Hepatocyte (in vitro differentiated cells): ENCODE measurements around the gene TMEM236. TPM values are rescaled to one million over a fixed set of nuclear protein-coding genes. Genes with fewer than 3 reads are reported as not detected.

Experiments used
- DNase-seq: peaks from one replicate; pipeline ENCODE4 v3.0.0-alpha.2; 2016; ENCODE audit warnings: low spot score
- H2AFZ ChIP-seq: fragments of 200-600 bp; sonication (generic); 2 replicates; pipeline ENCODE4 v1.6.0; 2016; ENCODE audit warnings: antibody characterized with exemption, mild to moderate bottlenecking
- H3K27ac ChIP-seq: fragments of 200-600 bp; sonication (generic); 2 replicates; pipeline ENCODE4 v1.5.1; 2016; ENCODE audit warnings: mild to moderate bottlenecking
- H3K27me3 ChIP-seq: fragments of 200-600 bp; sonication (generic); 2 replicates; pipeline ENCODE4 v1.6.1; 2016
- H3K36me3 ChIP-seq: fragments of 200-600 bp; sonication (generic); replicated peaks from 2 replicates; pipeline ENCODE4 v1.5.1; 2016; ENCODE audit warnings: low read depth; ENCODE audit not compliant: insufficient read depth
- H3K4me1 ChIP-seq: fragments of 200-600 bp; sonication (generic); 2 replicates; pipeline ENCODE4 v1.5.1; 2016; ENCODE audit warnings: mild to moderate bottlenecking, moderate library complexity; ENCODE audit not compliant: insufficient read depth
- H3K4me2 ChIP-seq: fragments of 200-600 bp; sonication (generic); 2 replicates; pipeline ENCODE4 v1.6.0; 2016
- H3K4me3 ChIP-seq: fragments of 200-600 bp; sonication (generic); 2 replicates; pipeline ENCODE4 v1.5.1; 2016; ENCODE audit warnings: mild to moderate bottlenecking
- H3K79me2 ChIP-seq: fragments of 200-600 bp; sonication (generic); 2 replicates; pipeline ENCODE4 v1.6.0; 2017; ENCODE audit warnings: mild to moderate bottlenecking
- H3K9me2 ChIP-seq: fragments of 200-600 bp; sonication (generic); replicated peaks from 2 replicates; pipeline ENCODE4 v1.6.0; 2017; ENCODE audit warnings: mild to moderate bottlenecking; ENCODE audit not compliant: insufficient read depth
- H3K9me3 ChIP-seq: fragments of 200-600 bp; sonication (generic); 2 replicates; pipeline ENCODE4 v1.5.1; 2016; ENCODE audit warnings: low read depth, mild to moderate bottlenecking
- H4K20me1 ChIP-seq: fragments of 200-600 bp; sonication (generic); 2 replicates; pipeline ENCODE4 v1.6.0; 2016; ENCODE audit warnings: mild to moderate bottlenecking; ENCODE audit not compliant: insufficient read depth, poor library complexity, severe bottlenecking
- CTCF ChIP-seq: fragments of 200-600 bp; sonication (generic); IDR thresholded peaks from 2 replicates; pipeline ENCODE4 v1.5.1; 2016; ENCODE audit warnings: antibody characterized with exemption, mild to moderate bottlenecking; ENCODE audit not compliant: poor library complexity
- EZH2 ChIP-seq: fragments of 200-600 bp; sonication (generic); IDR thresholded peaks from 2 replicates; pipeline ENCODE4 v1.6.1; 2016; ENCODE audit warnings: antibody characterized with exemption, mild to moderate bottlenecking, borderline replicate concordance
- EZH2phosphoT487 ChIP-seq: fragments of 200-600 bp; sonication (generic); IDR thresholded peaks from one replicate; pipeline ENCODE4 v1.6.1; 2018; ENCODE audit warnings: antibody characterized with exemption, mild to moderate bottlenecking, low read depth, moderate library complexity; ENCODE audit not compliant: unreplicated experiment, severe bottlenecking
- WGBS: methylation state at CpG from one replicate; pipeline ENCODE4 v1.1.6; 2016; ENCODE audit warnings: low lambda C conversion rate; ENCODE audit errors: missing lambda C conversion rate; 5-methylcytosine and 5-hydroxymethylcytosine counted together
- polyA plus RNA-seq: library from polyadenylated mRNA; unstranded; fragments of >200 nt; fragmentation: Nextera tagmentation; extraction: Ambion mirVana; gene quantifications from 2 replicates; pipeline ENCODE4 v1.2.1, GENCODE V29; 2016
- total RNA-seq: library from RNA; depleted of rRNA; stranded (reverse); fragments of >200 nt; gene quantifications from 2 replicates; pipeline ENCODE4 v1.2.3, GENCODE V29; 2014

The TMEM236 gene
- total and polyA plus RNA-seq, 2 experiments from 2014 or later: 0.08 to 0.80 TPM

GRCh38 chr10:17742918-17743317 is 9.1 kb upstream of the TMEM236 start:
- Histone ChIP-seq H3K4me3 (no peak overlapping the region), H4K20me1 (no peaks in the 10 kb centered on the region), H3K36me3 (no peaks in the 10 kb centered on the region), H3K27ac (no peak overlapping the region), H3K79me2 (no peaks in the 10 kb centered on the region), H3K9me3 (no peaks in the 10 kb centered on the region), H3K27me3 (no peaks in the 10 kb centered on the region), H3K4me1 (no peaks in the 10 kb centered on the region), H3K9me2 (no peaks in the 10 kb centered on the region), H2AFZ (peak overlapping the region; percentile 40), H3K4me2 (peak overlapping the region; percentile 64)
- TF ChIP-seq EZH2: no peak
- peak; percentile 78 for TF ChIP-seq CTCF
- peak; percentile 47 for DNase-seq
- WGBS: 27% methylated on average over 14 of the region's 14 CpGs

GRCh38 chr10:17743437-17743836 is 8.6 kb upstream of the TMEM236 start:
- no peak for TF ChIP-seq CTCF
- TF ChIP-seq EZH2phosphoT487: no peak
- no peak for TF ChIP-seq EZH2

GRCh38 chr10:17744341-17744861 is 7.6 kb upstream of the TMEM236 start:
- Histone ChIP-seq H3K36me3 (no peaks in the 10 kb centered on the region), H3K27me3 (no peaks in the 10 kb centered on the region), H3K4me3 (no peak overlapping the region), H3K9me3 (no peaks in the 10 kb centered on the region), H2AFZ (no peak overlapping the region), H3K9me2 (no peaks in the 10 kb centered on the region), H4K20me1 (no peaks in the 10 kb centered on the region), H3K27ac (no peak overlapping the region), H3K79me2 (no peaks in the 10 kb centered on the region), H3K4me1 (no peaks in the 10 kb centered on the region), H3K4me2 (no peak overlapping the region)
- TF ChIP-seq CTCF (no peak), EZH2phosphoT487 (no peak), EZH2 (no peak)
- no peak for DNase-seq
- WGBS: 88% methylated on average over 6 of the region's 6 CpGs

More at GRCh38 chr10:17743437-17743836, 8.6 kb upstream of the TMEM236 start:
- Histone ChIP-seq H3K4me2 (no peak overlapping the region), H3K27ac (no peak overlapping the region), H3K9me2 (no peaks in the 10 kb centered on the region), H4K20me1 (no peaks in the 10 kb centered on the region), H3K36me3 (no peaks in the 10 kb centered on the region), H3K79me2 (no peaks in the 10 kb centered on the region), H3K27me3 (no peaks in the 10 kb centered on the region), H2AFZ (no peak overlapping the region), H3K9me3 (no peaks in the 10 kb centered on the region), H3K4me1 (no peaks in the 10 kb centered on the region), H3K4me3 (no peak overlapping the region)
- WGBS: 99% methylated on average over 3 of the region's 3 CpGs
- no peak for DNase-seq
